Measurements from ENCODE around the gene MINDY4.

Gene MINDY4

GRCh38 chr7:30775992-30776391, 4.8 kb downstream of the MINDY4 start:
- DNase-seq (ENCODE audit: low spot score): no peak

- DNase-seq (ENCODE audit: low spot score): no peak
These were observed 5.8 kb downstream of the MINDY4 start for GRCh38 chr7:30776971-30777370.

- no peak for DNase-seq (ENCODE audit: low spot score)
These were observed 7.2 kb downstream of the MINDY4 start for GRCh38 chr7:30778255-30779025.

GRCh38 chr7:30779574-30779973, 8.4 kb downstream of the MINDY4 start:
- DNase-seq (ENCODE audit: low spot score): no peak

GRCh38 chr7:30780941-30781340, 9.7 kb downstream of the MINDY4 start:
- DNase-seq (ENCODE audit: low spot score): peak; percentile 40

GRCh38 chr7:30782690-30783089, 11.5 kb downstream of the MINDY4 start:
- DNase-seq (ENCODE audit: low spot score): no peak

GRCh38 chr7:30785786-30786185, 14.6 kb downstream of the MINDY4 start:
- no peak for DNase-seq (ENCODE audit: low spot score)

- no peak for DNase-seq (ENCODE audit: low spot score)
These were observed 16.3 kb downstream of the MINDY4 start for GRCh38 chr7:30787486-30787885.

GRCh38 chr7:30788640-30789333, 17.6 kb downstream of the MINDY4 start:
- DNase-seq (ENCODE audit: low spot score): no peak

- no peak for DNase-seq (ENCODE audit: low spot score)
These were observed 18.1 kb downstream of the MINDY4 start for GRCh38 chr7:30789334-30789711.

GRCh38 chr7:30790356-30790755, 19.1 kb downstream of the MINDY4 start:
- no peak for DNase-seq (ENCODE audit: low spot score)

GRCh38 chr7:30791114-30791513, 19.9 kb downstream of the MINDY4 start:
- DNase-seq (ENCODE audit: low spot score): no peak

GRCh38 chr7:30795161-30795948, 24.1 kb downstream of the MINDY4 start:
- DNase-seq (ENCODE audit: low spot score): no peak

GRCh38 chr7:30796105-30796869, 25.1 kb downstream of the MINDY4 start:
- DNase-seq (ENCODE audit: low spot score): no peak

GRCh38 chr7:30797176-30798040, 26.2 kb downstream of the MINDY4 start:
- DNase-seq (ENCODE audit: low spot score): no peak

- DNase-seq (ENCODE audit: low spot score): no peak
These were observed 28.2 kb downstream of the MINDY4 start for GRCh38 chr7:30799206-30799975.

- DNase-seq (ENCODE audit: low spot score): no peak
These were observed 28.9 kb downstream of the MINDY4 start for GRCh38 chr7:30799976-30800661.

- DNase-seq (ENCODE audit: low spot score): peak; percentile 86
These were observed 29.6 kb downstream of the MINDY4 start for GRCh38 chr7:30800785-30801252.

- DNase-seq (ENCODE audit: low spot score): no peak
These were observed 31.6 kb downstream of the MINDY4 start for GRCh38 chr7:30802812-30803211.

Measured in Ammon's horn (tissue), 1 donor.